Glutamatergic neuron (in vitro differentiated cells): ENCODE results near the gene KRTAP19-8. TPM values are rescaled to one million over a fixed set of nuclear protein-coding genes. Genes with fewer than 3 reads are reported as not detected.

ENCODE experiments used
- DNase-seq: peaks from one replicate; pipeline ENCODE4 v3.0.0; 2022
- H3K27ac Mint-ChIP-seq: one replicate; pipeline ENCODE4 v1.8.0; 2020; ENCODE audit warnings: mild to moderate bottlenecking, mixed read lengths, inconsistent platforms; ENCODE audit not compliant: unreplicated experiment
- H3K27me3 Mint-ChIP-seq: one replicate; pipeline ENCODE4 v1.8.0; 2020; ENCODE audit warnings: mild to moderate bottlenecking, moderate library complexity, mixed read lengths, inconsistent platforms; ENCODE audit not compliant: unreplicated experiment
- H3K36me3 Mint-ChIP-seq: one replicate; pipeline ENCODE4 v1.8.0; 2020; ENCODE audit warnings: mild to moderate bottlenecking, mixed read lengths, inconsistent platforms; ENCODE audit not compliant: unreplicated experiment
- H3K4me1 Mint-ChIP-seq: one replicate; pipeline ENCODE4 v1.8.0; 2020; ENCODE audit warnings: mild to moderate bottlenecking, low read depth, mixed read lengths, inconsistent platforms; ENCODE audit not compliant: unreplicated experiment
- H3K4me3 Mint-ChIP-seq: one replicate; pipeline ENCODE4 v1.8.0; 2020; ENCODE audit warnings: mild to moderate bottlenecking, mixed read lengths, inconsistent platforms; ENCODE audit not compliant: unreplicated experiment
- H3K9me3 Mint-ChIP-seq: one replicate; pipeline ENCODE4 v1.8.0; 2020; ENCODE audit warnings: mild to moderate bottlenecking, moderate library complexity, mixed read lengths, inconsistent platforms; ENCODE audit not compliant: unreplicated experiment
- total RNA-seq: library from RNA; stranded (reverse); fragmentation: NEBNext Ultra II Directional; extraction: Animal tissue kit (Norgen Biotek cat#: 25700); gene quantifications from one replicate; pipeline ENCODE4 v1.2.1, GENCODE V29; 2021; ENCODE audit not compliant: unreplicated experiment
- TF ChIP-seq, protein P1 (sequence below): fragments of 200-600 bp; sonication (generic); IDR thresholded peaks from one replicate; pipeline ENCODE4 v1.5.0; 2021; ENCODE audit not compliant: partially characterized antibody, unreplicated experiment

The KRTAP19-8 gene
- total RNA-seq, 1 donor from 2014 or later: not detected

DNA sequence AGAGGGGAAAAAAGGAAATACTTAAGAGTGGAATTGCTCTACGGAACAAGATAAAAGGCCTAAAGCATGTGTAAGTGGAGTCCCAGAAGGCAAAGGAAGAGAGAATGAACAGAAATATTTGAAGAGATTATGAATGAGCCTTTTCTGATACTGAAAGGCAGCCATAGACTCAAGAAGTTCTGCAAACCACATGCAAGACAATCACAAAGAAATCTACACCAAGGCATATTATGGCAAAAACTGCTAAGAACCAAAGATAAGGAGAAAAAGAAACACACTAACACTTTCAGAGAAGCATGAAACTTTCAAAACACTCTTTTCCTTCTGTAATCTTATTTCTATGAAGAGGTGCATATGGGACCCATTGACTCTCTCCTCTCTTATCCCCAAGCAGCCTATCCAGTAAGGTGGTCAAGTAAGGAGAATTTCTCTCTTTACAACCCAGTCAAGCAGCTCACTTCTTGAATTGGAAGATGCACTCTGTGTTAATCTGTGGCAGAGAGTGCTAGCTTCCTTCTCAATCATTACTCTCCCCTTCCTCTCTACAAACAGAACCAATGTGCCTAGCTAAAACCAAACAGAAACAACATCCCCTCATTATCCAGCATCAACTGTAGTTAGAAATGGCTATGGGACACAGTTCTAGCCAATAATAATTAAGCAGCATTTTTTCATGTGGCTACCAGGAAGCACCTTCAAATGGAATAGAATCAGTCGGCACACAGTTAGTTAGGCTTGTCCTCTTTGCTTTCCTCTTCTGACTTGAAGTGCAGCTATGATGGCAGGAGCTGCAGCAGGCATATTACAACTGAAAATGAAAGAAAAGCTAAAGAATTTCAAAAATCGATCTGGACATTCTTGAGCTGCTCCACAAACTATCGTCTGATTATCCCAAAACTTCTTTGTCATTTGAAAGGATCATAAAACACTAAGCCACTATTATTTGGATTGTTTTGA, 25.9 kb downstream of the KRTAP19-8 start:
- Mint-ChIP-seq H3K27ac (no peak overlapping the region), H3K4me3 (no peak overlapping the region), H3K9me3 (no peaks in the 10 kb centered on the region), H3K4me1 (no peaks in the 10 kb centered on the region), H3K36me3 (no peaks in the 10 kb centered on the region), H3K27me3 (peaks cover 2% of the 10 kb centered on the region)
- TF ChIP-seq, protein P1, sequence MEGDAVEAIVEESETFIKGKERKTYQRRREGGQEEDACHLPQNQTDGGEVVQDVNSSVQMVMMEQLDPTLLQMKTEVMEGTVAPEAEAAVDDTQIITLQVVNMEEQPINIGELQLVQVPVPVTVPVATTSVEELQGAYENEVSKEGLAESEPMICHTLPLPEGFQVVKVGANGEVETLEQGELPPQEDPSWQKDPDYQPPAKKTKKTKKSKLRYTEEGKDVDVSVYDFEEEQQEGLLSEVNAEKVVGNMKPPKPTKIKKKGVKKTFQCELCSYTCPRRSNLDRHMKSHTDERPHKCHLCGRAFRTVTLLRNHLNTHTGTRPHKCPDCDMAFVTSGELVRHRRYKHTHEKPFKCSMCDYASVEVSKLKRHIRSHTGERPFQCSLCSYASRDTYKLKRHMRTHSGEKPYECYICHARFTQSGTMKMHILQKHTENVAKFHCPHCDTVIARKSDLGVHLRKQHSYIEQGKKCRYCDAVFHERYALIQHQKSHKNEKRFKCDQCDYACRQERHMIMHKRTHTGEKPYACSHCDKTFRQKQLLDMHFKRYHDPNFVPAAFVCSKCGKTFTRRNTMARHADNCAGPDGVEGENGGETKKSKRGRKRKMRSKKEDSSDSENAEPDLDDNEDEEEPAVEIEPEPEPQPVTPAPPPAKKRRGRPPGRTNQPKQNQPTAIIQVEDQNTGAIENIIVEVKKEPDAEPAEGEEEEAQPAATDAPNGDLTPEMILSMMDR: no peak
- no peak for DNase-seq

DNA sequence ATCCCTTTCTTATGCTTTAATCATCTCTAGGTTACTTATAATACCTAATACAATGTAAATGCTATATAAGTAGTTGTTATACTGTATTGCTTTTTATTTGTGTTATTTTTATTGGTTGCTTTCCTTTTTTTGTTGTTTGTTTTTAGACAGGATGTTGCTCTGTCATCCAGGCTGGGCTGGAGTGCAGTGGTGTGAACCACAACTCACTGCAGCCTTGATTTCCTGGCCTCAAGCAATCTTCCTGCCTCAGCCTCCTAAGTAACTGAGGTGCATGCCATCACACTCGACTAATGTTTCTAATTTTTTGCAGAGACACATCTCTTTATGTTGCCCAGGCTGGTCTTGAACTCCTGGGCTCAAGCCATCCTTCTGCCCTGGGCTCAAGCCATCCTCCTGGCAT, 26.9 kb downstream of the KRTAP19-8 start:
- Mint-ChIP-seq H3K9me3 (no peaks in the 10 kb centered on the region), H3K36me3 (no peaks in the 10 kb centered on the region), H3K4me3 (no peak overlapping the region), H3K27me3 (no peaks in the 10 kb centered on the region), H3K27ac (no peak overlapping the region), H3K4me1 (no peaks in the 10 kb centered on the region)
- TF ChIP-seq, protein P1: no peak
- DNase-seq: no peak

DNA sequence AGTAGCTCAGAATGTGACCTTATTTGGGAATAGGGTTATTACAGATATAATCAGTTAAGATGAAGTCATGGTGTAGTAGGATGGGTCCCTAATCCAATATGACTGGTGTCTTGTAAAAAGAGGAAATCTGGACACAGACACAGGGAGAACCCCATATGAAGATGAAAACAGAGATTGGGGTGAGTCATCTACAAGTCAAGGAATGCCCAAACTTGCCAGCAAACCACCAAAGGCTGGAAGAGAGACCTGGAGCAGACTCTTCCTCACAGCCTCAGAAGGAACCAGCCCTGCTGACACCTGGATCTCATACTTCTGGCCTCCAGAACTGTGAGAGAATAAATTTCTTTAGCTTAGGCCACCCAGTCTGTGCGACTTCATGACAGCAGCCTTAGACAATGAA, 29.9 kb downstream of the KRTAP19-8 start:
- Mint-ChIP-seq H3K4me3 (no peak overlapping the region), H3K36me3 (no peaks in the 10 kb centered on the region), H3K4me1 (no peaks in the 10 kb centered on the region), H3K27me3 (no peaks in the 10 kb centered on the region), H3K9me3 (peaks cover 3% of the 10 kb centered on the region), H3K27ac (no peak overlapping the region)
- TF ChIP-seq, protein P1: no peak
- no peak for DNase-seq

DNA sequence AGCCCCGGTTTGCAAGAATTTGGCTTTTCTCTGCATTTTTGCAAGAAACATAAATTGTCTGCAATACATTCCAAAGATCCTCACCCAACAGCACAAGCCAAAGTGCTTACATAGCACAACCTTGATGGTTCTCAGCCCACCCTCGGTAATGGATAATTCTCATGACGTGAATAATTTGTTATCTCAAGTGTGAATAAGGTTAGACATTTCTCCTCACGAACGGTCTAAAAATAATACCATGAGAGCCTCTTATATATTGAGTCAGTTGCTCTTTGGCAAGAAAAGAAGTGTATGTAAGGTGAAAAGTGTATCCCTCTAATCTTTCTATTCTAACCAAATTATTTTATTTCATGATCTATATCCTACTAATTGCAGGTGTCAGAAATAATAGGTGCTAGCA, 33.3 kb downstream of the KRTAP19-8 start:
- TF ChIP-seq, protein P1: no peak
- Mint-ChIP-seq H3K36me3 (no peaks in the 10 kb centered on the region), H3K27me3 (no peaks in the 10 kb centered on the region), H3K4me3 (no peak overlapping the region), H3K27ac (no peak overlapping the region), H3K9me3 (peaks cover 3% of the 10 kb centered on the region), H3K4me1 (no peaks in the 10 kb centered on the region)
- DNase-seq: no peak

DNA sequence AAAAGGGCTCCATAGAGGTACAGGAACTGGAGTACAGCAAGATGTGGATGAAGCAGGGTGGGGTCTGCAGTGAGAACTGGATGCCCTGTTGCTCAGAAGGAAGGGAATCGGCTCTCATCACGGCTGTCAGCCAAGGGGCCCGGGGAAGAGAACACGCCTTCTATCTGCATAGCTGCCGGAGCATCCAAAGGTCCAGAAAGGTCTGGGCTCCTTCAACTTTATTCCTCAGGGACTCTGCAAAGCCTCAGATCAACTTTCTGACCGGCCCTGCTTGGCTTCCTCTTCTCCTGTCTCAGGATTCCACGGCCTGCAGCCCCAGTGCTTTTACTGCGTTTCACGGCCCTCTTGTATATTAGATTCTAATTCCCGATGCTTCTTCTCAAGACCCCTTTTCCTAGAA, 34.8 kb downstream of the KRTAP19-8 start:
- H3K4me3 Mint-ChIP-seq: no peak overlapping the region
- no peak for DNase-seq
- TF ChIP-seq, protein P1: no peak
- H3K4me1 Mint-ChIP-seq: no peaks in the 10 kb centered on the region
- no peaks in the 10 kb centered on the region for H3K36me3 Mint-ChIP-seq
- no peaks in the 10 kb centered on the region for H3K27me3 Mint-ChIP-seq
- no peak overlapping the region for H3K27ac Mint-ChIP-seq
- peaks cover 3% of the 10 kb centered on the region for H3K9me3 Mint-ChIP-seq
